Breast epithelium (tissue), 4 donors: Measurements from ENCODE around the gene LMO3. TPM values are rescaled to one million over a fixed set of nuclear protein-coding genes. Genes with fewer than 3 reads are reported as not detected.

ENCODE experiments used
- DNase-seq, 2 donors: peaks; one replicate each; pipeline ENCODE4 v3.0.0-alpha.2; 2019; ENCODE audit warnings: low spot score in 2 of 2
- H3K27ac ChIP-seq, 2 donors: fragments of 200-600 bp; sonication (generic) in 1 of 2; one replicate each; pipeline ENCODE4 v1.5.1; 2016 to 2019; ENCODE audit warnings: mild to moderate bottlenecking in 1 of 2
- H3K27me3 ChIP-seq, 2 donors: fragments of 200-600 bp; sonication (generic) in 1 of 2; one replicate each; pipeline versions ENCODE4 v1.5.1 to v1.6.0; 2017 to 2019; ENCODE audit warnings: control low read depth in 1 of 2, mild to moderate bottlenecking in 1 of 2
- H3K36me3 ChIP-seq: fragments of 200-600 bp; one replicate; pipeline ENCODE4 v1.5.1; 2019
- H3K4me1 ChIP-seq, 2 donors: fragments of 200-600 bp; sonication (generic); one replicate each; pipeline ENCODE4 v1.5.1; 2016 to 2019; ENCODE audit warnings: control low read depth in 1 of 2
- H3K4me3 ChIP-seq, 3 donors: fragments of 200-600 bp; sonication (generic); 1 replicate in 2 of 3; 2 replicates in 1 of 3; pipeline ENCODE4 v1.5.1; 2016 to 2019; ENCODE audit warnings: mild to moderate bottlenecking in 3 of 3, moderate library complexity in 2 of 3
- H3K9me3 ChIP-seq, 2 donors: fragments of 200-600 bp; sonication (generic) in 1 of 2; one replicate each; pipeline ENCODE4 v1.5.1; 2016 to 2019; ENCODE audit warnings: control low read depth in 1 of 2
- CTCF ChIP-seq, 3 donors: fragments of 450-650 bp; IDR thresholded peaks; one replicate each; pipeline ENCODE4 v1.5.1; 2016 to 2017; ENCODE audit warnings: antibody characterized with exemption in 3 of 3, mild to moderate bottlenecking in 3 of 3, moderate library complexity in 3 of 3
- POLR2A ChIP-seq: fragments of 450-650 bp; IDR thresholded peaks from one replicate; pipeline ENCODE4 v1.6.1; 2016; ENCODE audit warnings: antibody characterized with exemption, mild to moderate bottlenecking, moderate library complexity
- POLR2AphosphoS5 ChIP-seq, 3 donors: sonication (generic); formaldehyde crosslinking; IDR thresholded peaks; one replicate each; pipeline ENCODE4 v1.6.1; 2017; ENCODE audit warnings: antibody characterized with exemption in 3 of 3
- intact Hi-C: fragments of 100-400 bp; cut with DNase I; formaldehyde crosslinking; loops from one replicate; pipeline ENCODE4 v1.15.1; 2023; ENCODE audit warnings: low total_unique reads
- total RNA-seq, 3 donors: library from RNA; depleted of rRNA; stranded (reverse); fragments of >200 nt; gene quantifications; one replicate each; pipeline ENCODE4 v1.1.0, GENCODE V29; 2016

Gene LMO3
- total RNA-seq, 3 donors from 2014 or later, result 6.9 to 56.3 (median 16.5) TPM

GRCh38 chr12:16515666-16516065 lies 90.3 kb downstream of the LMO3 start:
- intact Hi-C loops, result no loop called here
- H3K27ac ChIP-seq, result no peak overlapping the region
- H3K4me1 ChIP-seq, result no peaks in the 10 kb centered on the region
- H3K27me3 ChIP-seq, result no peaks in the 10 kb centered on the region
- H3K36me3 ChIP-seq, result no peaks in the 10 kb centered on the region
- TF ChIP-seq CTCF (IDR thresholded peaks at IDR 0.05), result no peak
- TF ChIP-seq POLR2AphosphoS5 (IDR thresholded peaks at IDR 0.05), result no peak
- TF ChIP-seq POLR2A, result no peak
- H3K4me3 ChIP-seq, result no peak overlapping the region
- H3K9me3 ChIP-seq, result no peaks in the 10 kb centered on the region
- DNase-seq, result no peak

- intact Hi-C loops, result no loop called here
- Histone ChIP-seq H3K27me3 (no peaks in the 10 kb centered on the region), H3K9me3 (no peaks in the 10 kb centered on the region), H3K4me3 (no peak overlapping the region), H3K27ac (no peak overlapping the region), H3K4me1 (no peaks in the 10 kb centered on the region), H3K36me3 (no peaks in the 10 kb centered on the region)
- TF ChIP-seq POLR2AphosphoS5 (IDR thresholded peaks at IDR 0.05) (no peak), POLR2A (no peak), CTCF (IDR thresholded peaks at IDR 0.05) (no peak)
- no peak for DNase-seq
These were observed 92.7 kb downstream of the LMO3 start for GRCh38 chr12:16513231-16513630.

GRCh38 chr12:16509411-16509810 lies 96.6 kb downstream of the LMO3 start:
- no peak for TF ChIP-seq POLR2A
- TF ChIP-seq CTCF (IDR thresholded peaks at IDR 0.05), result no peak
- TF ChIP-seq POLR2AphosphoS5 (IDR thresholded peaks at IDR 0.05), result no peak
- no peaks in the 10 kb centered on the region for H3K36me3 ChIP-seq
- no peaks in the 10 kb centered on the region for H3K27me3 ChIP-seq
- H3K9me3 ChIP-seq, result no peaks in the 10 kb centered on the region
- H3K4me1 ChIP-seq, result no peaks in the 10 kb centered on the region
- DNase-seq, result no peak
- no peak overlapping the region for H3K27ac ChIP-seq
- no peak overlapping the region for H3K4me3 ChIP-seq
- intact Hi-C loops, result no loop called here

- no peak for TF ChIP-seq POLR2AphosphoS5 (IDR thresholded peaks at IDR 0.05)
- H3K36me3 ChIP-seq, result no peaks in the 10 kb centered on the region
- H3K27ac ChIP-seq, result no peak overlapping the region
- H3K4me3 ChIP-seq, result no peak overlapping the region
- no peak for DNase-seq
- H3K4me1 ChIP-seq, result no peaks in the 10 kb centered on the region
- no peaks in the 10 kb centered on the region for H3K27me3 ChIP-seq
- intact Hi-C loops, result no loop called here
- no peaks in the 10 kb centered on the region for H3K9me3 ChIP-seq
These were observed 99.6 kb downstream of the LMO3 start for GRCh38 chr12:16506394-16506793.

GRCh38 chr12:16504200-16504599 lies 101.8 kb downstream of the LMO3 start:
- Histone ChIP-seq H3K27ac (no peak overlapping the region), H3K4me3 (no peak overlapping the region), H3K27me3 (no peaks in the 10 kb centered on the region), H3K4me1 (no peaks in the 10 kb centered on the region), H3K36me3 (no peaks in the 10 kb centered on the region), H3K9me3 (no peaks in the 10 kb centered on the region)
- TF ChIP-seq POLR2AphosphoS5 (IDR thresholded peaks at IDR 0.05) (no peak), CTCF (IDR thresholded peaks at IDR 0.05) (no peak), POLR2A (no peak)
- intact Hi-C loops, result no loop called here
- DNase-seq, result no peak

GRCh38 chr12:16499611-16500010 lies 106.4 kb downstream of the LMO3 start:
- H3K27me3 ChIP-seq, result no peaks in the 10 kb centered on the region
- intact Hi-C loops, result no loop called here
- no peak overlapping the region for H3K27ac ChIP-seq
- no peaks in the 10 kb centered on the region for H3K36me3 ChIP-seq
- H3K4me1 ChIP-seq, result no peaks in the 10 kb centered on the region
- H3K4me3 ChIP-seq, result no peak overlapping the region
- no peak for DNase-seq
- no peak for TF ChIP-seq POLR2A
- no peak for TF ChIP-seq CTCF (IDR thresholded peaks at IDR 0.05)
- no peak for TF ChIP-seq POLR2AphosphoS5 (IDR thresholded peaks at IDR 0.05)
- H3K9me3 ChIP-seq, result no peaks in the 10 kb centered on the region
